GM21825 (cell line): ENCODE measurements around the gene ZFYVE28.
"Not testable (repeated sequence)": the region's sequence is repeated elsewhere in the genome, so short reads cannot be mapped to it uniquely, and the experiment has no call there.

Source experiments
- ATAC-seq: cut with Tn5 transposase; IDR thresholded peaks from one replicate; pipeline ENCODE4 v1.9.1; 2021; ENCODE audit warnings: mild to moderate bottlenecking, moderate library complexity; ENCODE audit not compliant: unreplicated experiment

The ZFYVE28 gene

DNA sequence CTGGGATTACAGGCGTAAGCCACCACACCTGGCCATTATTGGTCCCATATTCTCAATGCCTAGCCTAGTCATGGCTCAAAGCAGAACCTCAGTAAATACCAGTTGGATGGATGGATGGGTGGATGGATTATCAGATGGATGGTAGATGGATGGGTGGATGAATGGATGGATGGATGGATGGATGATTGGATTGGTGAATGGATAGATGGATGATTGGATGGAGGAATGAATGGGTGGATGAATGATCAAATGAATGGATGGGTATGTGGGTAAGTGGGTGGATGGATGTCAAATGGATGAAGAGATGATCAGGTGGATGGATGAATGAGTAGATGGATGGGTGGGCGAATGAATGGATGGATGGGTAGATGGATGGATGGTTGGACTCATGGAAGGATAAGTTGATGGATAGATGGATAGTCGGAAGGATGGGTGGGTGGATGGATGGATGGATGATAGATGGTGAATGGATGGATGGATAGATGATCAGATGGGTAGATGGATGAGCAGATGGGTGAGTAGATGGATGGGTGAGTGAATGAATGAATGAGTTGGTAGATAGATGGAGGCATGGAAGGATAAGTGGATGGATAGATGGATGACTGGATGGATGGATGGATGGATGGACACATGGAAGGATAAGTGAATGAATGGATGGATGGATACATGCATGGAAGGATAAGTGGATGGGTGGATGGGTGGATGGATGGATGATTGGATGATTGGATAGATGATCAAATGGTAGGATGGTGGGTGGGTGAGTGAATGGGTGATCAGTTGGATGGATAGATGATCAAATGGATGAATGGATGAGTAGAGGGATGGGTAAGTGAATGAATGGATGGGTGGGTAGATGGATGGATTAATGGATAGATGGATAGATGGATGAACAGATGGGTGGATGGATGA lies 28.5 kb upstream of the ZFYVE28 start:
- ATAC-seq: no peak

DNA sequence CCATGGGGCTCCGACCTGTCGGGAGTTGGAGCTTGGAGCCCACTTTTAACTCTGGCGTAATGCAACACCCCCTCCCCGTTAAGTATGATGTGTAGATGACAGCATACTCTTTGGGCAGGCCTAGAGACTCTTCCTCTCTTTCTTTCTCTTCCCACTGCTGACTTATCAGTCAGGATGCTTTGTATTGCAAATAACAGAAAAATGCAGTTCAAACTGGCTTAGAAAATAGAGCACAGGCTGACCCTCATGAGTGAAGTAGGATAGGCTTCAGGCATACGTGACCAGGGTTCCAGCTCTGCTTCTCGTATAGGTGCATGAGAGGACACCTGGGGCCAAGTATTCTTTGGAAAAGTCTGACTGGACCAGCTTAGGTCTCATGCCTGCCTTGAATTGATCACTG lies 27.1 kb upstream of the ZFYVE28 start:
- ATAC-seq: no peak

DNA sequence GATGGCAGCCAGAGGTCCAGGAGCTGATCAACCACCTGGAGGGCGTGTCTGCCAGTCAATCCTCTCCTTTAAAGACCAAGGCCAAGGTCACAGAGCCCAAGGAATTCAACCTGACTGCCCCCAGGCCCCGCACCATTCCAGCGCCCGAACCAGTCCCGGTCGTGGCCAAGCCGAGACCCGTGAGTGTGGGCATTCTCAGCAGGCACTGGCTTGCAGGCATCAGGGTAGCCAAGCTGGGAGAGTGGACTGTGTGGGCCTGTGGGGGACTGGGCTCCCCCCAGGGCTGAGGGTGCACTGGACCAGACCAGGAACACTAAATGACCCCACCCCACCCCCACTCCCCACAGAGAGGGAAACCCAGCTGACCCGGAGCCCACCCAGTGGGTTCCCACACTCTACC lies 26.7 kb upstream of the ZFYVE28 start:
- no peak for ATAC-seq

DNA sequence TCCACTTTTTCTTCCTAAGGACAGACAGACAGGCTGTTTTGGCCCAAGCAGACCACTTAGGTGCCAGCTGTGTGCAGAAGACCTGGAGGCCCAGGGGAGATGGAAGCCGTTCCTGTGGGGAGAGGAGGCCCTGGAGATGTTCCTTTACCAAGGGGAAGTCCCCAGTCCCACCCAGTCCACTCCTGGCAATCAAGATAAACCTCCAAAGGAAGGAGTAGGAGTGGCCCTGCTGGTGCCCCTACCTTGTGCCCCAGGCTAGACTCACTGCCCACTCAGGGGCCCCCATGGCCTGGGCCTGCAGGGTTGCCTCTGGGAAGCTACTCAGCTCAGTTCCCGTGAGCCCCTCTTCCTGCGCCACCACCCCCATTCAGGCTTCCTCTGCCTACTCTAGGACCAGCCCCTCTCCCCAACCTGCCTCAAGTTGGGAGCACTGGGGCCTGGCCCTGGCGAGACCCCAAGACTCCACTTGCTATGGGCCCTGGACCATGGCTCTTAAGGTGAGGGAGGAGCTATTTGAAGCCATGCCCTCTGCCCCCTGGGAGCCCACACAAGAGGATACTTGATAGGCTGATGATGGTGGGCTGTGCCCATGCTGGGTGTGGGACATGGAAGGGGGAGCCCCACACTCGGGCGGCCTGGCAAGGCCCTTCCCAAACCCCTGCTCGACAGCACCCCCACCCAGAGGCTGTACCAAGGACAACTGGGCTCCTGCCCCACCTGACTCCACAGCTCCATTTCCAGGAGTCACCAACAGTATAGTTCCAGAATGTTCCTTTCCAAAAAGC lies 25.7 kb upstream of the ZFYVE28 start:
- no peak for ATAC-seq

DNA sequence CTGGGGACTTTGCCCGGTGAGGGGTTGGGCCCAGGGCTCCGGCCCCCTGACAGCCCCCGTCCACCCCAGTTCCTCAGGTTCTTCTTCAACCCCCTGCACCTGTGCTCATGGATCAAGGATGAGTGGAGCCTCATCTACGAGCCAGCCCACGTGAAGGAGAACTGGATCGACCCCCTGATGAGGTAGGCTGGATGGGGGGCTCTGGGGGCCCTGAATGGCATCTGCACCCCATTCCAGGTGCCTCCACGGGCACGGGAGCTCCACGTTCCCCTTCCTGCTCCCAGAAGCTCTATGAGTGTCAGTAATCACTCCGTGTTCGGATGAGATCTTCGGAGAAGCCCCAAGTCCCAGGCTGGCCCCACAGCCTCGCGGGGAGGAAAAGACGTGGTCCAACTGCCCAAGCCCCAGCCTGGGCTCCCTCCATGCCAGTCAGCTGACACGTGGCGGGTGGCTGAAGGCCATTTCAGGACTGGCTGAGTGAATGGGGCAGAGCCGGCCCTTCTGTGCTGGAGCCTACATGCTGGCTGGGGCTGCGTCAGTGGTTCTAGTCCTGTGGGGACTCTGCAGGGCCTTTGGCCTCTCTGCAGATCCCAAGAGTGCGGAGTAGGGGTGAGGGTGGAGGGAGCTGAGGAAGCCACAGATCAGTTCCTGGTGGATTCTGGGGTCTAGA lies 24.8 kb upstream of the ZFYVE28 start:
- no peak for ATAC-seq

DNA sequence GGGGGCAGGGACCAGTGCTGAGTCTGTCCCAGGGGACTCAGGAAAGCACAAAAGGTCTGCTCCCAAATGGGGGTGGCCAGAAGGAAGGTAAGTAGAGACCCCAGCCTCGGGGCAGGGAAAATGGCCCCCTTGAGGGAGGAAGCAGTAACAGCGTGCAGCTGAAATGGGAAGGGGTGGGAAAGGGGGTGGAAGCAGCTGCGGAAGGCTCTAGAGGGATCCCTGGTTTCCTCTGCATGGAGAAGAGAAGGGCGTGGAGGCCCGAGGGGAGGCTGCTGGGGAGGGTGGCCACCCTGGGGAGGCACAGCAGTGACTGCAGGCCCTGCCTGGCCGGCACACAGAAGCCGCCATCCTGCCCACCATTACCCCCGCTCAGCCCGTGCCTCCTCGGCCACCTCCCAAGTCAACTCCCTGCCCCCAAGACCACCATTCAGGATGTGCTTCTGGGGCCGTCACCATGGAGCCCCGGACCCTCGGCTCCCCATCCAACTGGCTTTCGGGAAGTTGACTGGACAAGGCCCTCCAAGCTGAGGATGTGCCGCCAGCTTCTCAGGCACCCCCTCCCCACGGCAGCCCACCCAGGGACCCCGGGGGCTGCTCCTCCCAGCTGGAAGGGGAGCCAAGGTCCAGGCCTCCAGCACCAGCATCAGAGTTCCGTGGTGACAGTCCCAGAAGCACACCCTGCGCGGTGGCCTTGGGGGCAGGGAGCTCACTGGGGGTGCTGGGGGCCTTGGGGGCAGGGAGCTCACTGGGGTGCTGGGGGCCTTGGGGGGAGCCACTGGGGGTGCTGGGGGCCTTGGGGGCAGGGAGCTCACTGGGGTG lies 23.9 kb upstream of the ZFYVE28 start:
- no peak for ATAC-seq

DNA sequence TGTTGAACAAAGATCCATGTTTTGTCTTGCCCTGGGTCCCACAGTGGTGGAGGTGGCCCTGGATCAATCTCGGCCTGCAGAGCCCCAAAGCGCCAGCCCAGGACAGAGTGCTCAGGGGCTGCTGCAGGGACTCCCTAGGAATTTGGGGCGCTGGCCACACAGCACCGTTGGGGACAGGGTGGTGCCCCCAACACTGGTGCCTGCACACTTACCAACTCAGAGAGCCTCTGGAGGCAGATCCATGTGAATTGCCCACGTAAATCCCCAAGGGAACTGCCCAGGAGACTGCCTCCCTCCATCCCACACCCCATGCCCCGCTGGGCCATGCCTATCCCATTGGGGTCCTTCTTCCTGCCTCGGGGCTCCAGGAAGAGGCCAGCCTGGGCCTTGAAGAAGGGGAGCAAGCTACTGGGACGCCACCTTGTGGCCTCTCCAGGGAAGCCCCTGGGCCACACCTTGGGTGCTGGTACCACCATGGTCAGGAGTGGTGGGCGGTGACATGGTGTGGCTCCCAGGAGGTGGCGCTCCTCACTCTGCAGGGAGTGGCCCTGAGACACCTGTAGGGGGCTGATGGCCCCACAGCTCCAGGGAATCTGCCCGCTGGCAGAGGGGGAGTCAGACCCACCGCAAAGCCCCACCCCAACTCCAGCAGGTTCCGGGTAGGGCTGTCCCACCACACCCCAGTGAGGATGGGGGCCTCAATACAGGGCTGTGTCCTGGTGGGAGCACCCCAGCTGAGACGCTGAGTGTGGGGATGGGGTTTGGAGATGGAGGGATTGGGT lies 23.1 kb upstream of the ZFYVE28 start:
- ATAC-seq: peak; percentile 75

DNA sequence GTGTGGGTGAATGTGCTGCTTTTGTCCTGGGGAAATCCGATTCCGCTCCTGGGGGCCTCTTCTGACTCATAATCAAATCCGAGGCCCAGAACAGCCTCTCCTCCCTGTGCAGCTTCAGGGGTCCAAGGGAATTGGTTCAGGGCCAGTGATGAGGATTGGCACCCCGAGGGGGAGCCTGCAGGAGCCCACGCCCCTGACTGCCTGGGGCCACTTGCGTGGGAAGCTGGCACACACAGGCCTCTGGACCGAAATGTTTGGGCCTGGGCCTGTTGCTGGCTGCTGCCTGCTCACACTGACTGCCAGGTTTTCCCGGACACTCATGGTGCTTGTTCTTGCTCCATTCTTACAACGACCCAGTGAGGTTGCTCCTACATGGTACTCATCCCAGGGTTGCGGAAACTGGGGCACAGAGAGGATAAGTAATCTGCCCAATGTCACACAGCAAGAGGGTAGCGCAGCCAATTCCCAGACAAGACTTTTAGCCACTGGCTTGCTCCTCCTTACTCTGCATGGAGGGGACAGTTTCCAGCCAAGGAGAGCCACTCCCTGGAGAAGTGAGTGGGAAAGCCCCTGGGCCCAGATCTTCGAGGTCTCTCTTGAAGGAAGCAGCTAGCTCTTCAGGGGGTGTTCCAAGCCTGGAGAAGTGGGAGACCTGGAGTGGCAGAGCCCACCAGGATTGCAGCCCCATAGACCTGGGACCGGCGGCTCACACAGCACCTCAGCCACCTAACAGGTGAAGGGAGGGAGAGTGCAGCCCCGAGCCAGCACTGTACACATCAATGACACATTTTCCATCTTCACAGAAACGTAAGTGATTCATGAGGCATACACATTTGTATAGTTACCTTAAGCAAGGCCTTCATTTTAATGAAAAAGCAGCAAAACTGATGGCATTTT lies 20.6 kb upstream of the ZFYVE28 start:
- ATAC-seq: no peak

DNA sequence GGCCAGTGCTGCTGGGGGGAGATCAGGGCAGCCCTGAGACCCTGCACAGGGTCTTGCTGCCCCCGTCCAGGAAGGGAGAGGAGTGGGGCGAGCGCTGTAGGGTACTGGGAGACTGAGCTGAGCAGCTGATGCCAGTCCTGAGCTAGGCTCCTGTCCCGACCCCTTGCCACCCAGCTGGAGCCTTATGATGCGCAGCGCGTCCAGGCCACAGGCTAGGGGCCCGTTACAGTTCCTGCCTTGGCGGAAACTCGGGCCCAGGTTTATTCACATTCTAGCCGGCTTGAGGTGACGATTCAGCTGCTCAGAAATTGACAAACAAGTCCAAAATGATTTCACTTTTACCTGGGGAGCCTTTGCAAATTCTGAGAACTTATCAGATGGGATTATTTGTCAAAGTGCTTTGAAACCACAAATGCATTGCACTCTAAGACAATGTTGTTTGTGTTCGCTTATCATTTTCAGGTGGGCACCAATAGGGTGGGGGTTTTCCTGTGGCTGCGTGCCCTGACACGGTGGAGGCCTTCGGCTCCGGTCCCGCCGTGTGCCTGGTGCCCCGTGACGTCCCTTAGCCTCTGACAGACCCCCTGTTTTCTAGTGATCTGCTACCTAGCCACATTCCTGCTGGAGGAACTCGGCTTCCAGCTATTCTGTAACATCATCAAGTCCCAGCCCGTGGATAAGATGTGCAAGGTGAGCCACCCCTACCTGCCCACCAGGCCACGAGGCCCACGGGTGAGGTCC lies 19.2 kb upstream of the ZFYVE28 start:
- no peak for ATAC-seq

DNA sequence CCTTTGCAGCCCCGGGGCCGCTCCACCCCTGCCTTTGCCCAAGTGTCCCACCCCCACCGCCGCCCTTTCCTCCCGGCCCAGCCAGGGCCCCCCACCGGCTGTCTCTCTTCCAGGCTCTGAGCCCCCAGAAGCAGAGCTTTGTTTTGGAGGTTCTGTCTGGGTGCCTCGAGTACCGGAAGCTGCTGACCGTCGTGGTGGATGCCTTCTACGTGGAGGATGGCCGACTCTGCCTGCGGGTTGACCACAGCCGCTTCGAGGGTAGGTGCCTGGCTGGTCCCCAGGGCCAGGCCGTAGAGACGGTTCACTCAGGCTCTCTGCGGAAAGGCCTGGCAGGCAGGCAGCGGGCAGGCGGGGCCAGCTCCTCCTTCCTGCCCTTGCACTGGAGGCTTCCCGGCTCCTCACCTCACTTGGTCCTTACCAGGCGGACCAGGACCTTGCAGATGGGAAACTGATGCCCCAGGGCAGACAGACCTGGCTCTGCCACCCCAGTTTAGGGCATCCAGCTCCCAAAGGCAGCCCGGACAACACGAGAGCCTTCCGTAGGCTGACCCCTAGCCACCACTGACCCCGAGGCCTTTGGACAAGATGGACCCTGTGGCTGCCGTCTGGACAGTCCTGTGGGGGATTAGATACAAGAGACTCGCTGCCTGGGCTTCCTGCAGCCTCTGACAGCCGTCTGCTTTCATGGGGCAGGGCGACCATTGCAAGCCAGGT lies 18.5 kb upstream of the ZFYVE28 start:
- no peak for ATAC-seq

DNA sequence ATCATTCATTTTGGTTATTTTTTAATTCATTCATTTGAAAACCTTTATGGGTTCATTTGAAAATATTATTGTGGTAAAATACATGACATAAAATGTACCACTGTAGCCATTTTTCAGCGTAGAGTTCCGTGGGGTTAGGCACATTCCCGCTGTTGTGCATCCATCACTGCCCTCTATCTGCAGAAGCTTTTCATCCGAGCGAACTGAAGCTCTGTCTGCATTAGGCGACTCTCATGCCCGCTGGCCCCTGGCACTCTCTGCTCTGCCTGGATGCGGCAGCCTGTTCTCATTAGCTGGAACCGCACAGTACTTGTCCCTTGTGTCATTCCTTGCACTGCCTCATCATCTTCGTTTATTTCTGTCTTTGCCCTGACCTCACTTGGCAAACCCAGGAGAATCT lies 17.9 kb upstream of the ZFYVE28 start:
- no peak for ATAC-seq

DNA sequence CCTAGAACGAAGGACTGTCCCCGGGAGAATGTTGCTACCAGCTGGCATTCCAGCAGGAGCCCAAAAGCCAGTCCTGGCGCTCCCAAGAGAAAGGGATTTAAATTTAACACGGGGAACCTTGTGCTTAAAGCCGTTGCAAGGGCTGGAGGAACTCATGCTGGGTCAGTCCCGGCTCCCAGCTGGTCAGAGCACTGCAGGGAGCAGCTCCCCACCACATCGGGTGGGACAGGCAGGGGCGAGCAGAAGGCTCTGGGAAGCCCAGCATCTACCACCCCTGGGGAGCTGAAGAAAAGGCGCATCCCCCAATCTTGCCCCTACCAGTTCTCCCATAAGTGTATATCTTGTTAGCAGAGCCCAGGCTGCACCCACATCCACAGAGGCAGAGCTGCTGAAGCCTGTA lies 16.0 kb upstream of the ZFYVE28 start:
- ATAC-seq: no peak

DNA sequence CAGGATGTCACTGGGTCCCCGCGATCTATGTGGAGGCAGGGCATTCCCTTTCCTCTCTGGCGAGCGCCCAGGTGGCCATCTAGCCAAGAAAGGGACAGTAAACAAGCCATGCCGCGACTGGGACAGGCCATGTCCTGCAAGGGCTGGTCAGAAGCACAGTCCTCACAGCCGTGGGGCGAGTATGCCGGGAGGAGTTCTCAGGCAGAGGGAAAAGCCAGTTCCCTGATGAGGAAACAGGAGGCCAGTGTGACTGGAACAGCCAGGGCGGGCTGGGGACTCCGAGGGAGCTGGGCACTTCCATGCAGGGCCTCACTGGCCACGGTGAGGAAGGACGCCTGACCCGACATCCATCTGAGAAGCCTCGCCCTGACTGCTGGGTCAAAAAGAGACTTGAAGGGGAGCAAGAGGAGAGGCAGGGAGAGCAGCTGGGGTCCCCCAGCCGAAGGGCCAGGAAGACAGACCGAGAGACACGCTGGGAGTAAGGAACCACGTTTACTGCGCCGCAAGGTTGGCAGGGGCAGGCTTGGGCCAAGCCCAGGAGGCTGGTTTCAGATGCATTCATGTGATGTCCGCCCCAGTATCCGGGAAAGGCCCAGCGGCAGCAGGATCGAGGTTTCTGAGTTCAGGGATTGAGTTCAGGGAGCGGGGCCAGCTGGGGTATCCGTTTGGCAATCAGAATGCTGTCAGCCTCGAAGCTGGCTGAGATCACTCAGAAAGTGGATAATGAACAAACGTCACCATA lies 15.3 kb upstream of the ZFYVE28 start:
- no peak for ATAC-seq

DNA sequence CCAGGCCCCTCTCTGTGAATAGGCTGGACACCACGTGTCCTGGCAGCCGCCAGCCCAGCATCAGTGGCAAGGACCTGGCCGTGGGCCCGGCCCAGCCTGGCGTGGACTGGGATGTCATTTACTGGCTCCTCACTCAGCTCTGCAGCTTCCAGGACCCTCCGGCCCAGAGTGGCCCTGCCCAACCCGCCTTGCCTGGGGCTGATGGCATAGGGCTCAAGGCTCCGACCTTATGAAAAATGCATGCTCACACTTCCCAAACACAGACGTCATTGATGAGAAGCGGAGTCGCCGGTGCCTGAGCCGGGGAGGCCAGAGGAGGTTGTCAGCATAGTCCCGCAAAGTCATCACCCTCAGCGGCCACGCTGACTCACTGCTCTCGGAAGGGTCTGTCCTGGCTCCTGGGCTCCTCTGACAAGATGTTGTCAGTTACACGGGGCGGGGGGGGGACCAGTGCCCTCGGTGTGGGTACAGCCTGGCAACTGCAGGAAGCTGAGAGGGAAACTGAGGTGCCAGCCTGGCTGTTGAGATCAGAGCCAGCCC lies 14.6 kb upstream of the ZFYVE28 start:
- no peak for ATAC-seq

DNA sequence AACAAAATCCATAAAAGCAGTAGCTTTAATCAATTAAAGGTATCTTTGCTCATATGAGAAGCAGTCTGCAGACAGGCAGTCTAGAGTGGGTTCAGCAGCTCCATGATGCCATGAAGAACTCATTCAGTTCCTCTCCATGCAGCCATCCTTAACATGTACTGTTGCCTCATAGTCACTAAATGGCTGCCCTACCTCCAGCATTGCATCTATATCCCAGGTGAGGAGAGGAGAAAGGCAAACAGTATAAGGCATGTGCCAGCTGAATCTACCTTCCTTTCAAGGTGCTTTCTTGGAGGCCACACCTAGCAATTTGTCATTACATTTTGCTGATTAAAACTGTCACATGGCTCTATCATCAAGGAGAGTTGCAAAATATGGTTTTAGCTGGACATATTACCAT lies 13.6 kb upstream of the ZFYVE28 start:
- no peak for ATAC-seq

DNA sequence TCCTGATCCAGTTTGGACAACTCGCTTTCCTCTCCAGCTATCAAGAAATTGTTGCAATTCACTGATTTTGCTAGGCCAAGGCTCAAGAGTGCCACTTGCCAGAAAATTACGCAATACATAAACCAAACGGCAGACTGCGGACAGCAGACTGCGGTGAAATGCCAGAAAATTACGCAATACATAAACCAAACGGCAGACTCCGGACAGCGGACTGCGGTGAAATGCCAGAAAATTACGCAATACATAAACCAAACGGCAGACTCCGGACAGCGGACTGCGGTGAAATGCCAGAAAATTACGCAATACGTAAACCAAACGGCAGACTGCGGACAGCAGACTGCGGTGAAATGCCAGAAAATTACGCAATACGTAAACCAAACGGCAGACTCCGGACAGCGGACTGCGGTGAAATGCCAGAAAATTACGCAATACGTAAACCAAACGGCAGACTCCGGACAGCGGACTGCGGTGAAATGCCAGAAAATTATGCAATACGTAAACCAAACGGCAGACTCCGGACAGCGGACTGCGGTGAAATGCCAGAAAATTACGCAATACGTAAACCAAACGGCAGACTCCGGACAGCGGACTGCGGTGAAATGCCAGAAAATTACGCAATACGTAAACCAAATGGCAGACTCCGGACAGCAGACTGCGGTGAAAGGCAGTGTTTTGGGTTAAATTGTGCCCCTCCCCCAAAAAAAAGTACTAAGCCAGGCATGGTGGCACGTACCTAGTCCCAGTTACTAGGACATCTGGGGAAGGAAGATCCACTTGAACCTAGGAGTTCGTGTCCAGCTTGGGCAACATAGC lies 11.7 kb upstream of the ZFYVE28 start:
- not testable (repeated sequence) for ATAC-seq
